NCI-H1417 treated with DMSO at 0.1 percent for 48 hours (cell line): ENCODE data around the gene MYLK3.

ENCODE experiments used
- DNase-seq: peaks from one replicate; lab custom pipeline; 2025; lab: John Stamatoyannopoulos, UW

The MYLK3 gene

GRCh38 chr16:46757339-46758050 is 9.4 kb upstream of the MYLK3 start:
- no peak for DNase-seq

GRCh38 chr16:46756772-46757171 is 8.6 kb upstream of the MYLK3 start:
- no peak for DNase-seq

- no peak for DNase-seq
These were observed 4.9 kb upstream of the MYLK3 start for GRCh38 chr16:46753015-46753414.

- DNase-seq = no peak
These were observed 3.2 kb upstream of the MYLK3 start for GRCh38 chr16:46751381-46751780.

- DNase-seq = no peak
These were observed 896 bp upstream of the MYLK3 start for GRCh38 chr16:46748775-46749705.

GRCh38 chr16:46746821-46747776 is 1.0 kb downstream of the MYLK3 start:
- DNase-seq = no peak

- no peak for DNase-seq
These were observed 2.5 kb downstream of the MYLK3 start for GRCh38 chr16:46745617-46746016.

GRCh38 chr16:46743232-46743719 is 4.9 kb downstream of the MYLK3 start:
- DNase-seq = no peak

- no peak for DNase-seq
These were observed 8.2 kb downstream of the MYLK3 start for GRCh38 chr16:46739934-46740333.

- no peak for DNase-seq
These were observed 10.4 kb downstream of the MYLK3 start for GRCh38 chr16:46737621-46738214.

- no peak for DNase-seq
These were observed 11.4 kb downstream of the MYLK3 start for GRCh38 chr16:46736695-46737094.

- DNase-seq = no peak
These were observed 14.8 kb downstream of the MYLK3 start for GRCh38 chr16:46733319-46733830.

- no peak for DNase-seq
These were observed 15.6 kb downstream of the MYLK3 start for GRCh38 chr16:46732561-46732960.

GRCh38 chr16:46731691-46732555 is 16.2 kb downstream of the MYLK3 start:
- no peak for DNase-seq

- DNase-seq = no peak
These were observed 17.1 kb downstream of the MYLK3 start for GRCh38 chr16:46730801-46731690.

GRCh38 chr16:46730126-46730525 is 18.0 kb downstream of the MYLK3 start:
- DNase-seq = no peak

- no peak for DNase-seq
These were observed 18.7 kb downstream of the MYLK3 start for GRCh38 chr16:46729326-46729995.

GRCh38 chr16:46728806-46729205 is 19.3 kb downstream of the MYLK3 start:
- DNase-seq = no peak

- DNase-seq = no peak
These were observed 20.5 kb downstream of the MYLK3 start for GRCh38 chr16:46727630-46728029.
